Measurements from ENCODE around the gene RAB11B. TPM values are rescaled to one million over a fixed set of nuclear protein-coding genes. Genes with fewer than 3 reads are reported as not detected.
A peak's percentile ranks its signal among the peaks of the same experiment; 100 is the strongest.
"Not testable (repeated sequence)": the region's sequence is repeated elsewhere in the genome, so short reads cannot be mapped to it uniquely, and the experiment has no call there.

Gene RAB11B
- total RNA-seq, 2 donors from 2014 or later: 68.8 to 69.2 TPM

- Mint-ChIP-seq H3K36me3 (ENCODE audit: insufficient read depth in 2 of 2) (peaks cover 1 to 2% of the 10 kb centered on the region in 2 donors), H3K9me3 (no peaks in the 10 kb centered on the region), H3K4me3 (no peak overlapping the region), H3K27me3 (ENCODE audit: low read depth) (no peaks in the 10 kb centered on the region), H3K27ac (no peak overlapping the region), H3K4me1 (ENCODE audit: low read depth) (no peaks in the 10 kb centered on the region)
- ATAC-seq (replicated peaks in 1 of 2) (no peak), DNase-seq (no peak)
These were observed 14.4 kb downstream of the RAB11B start for GRCh38 chr19:8404391-8405151.

DNA sequence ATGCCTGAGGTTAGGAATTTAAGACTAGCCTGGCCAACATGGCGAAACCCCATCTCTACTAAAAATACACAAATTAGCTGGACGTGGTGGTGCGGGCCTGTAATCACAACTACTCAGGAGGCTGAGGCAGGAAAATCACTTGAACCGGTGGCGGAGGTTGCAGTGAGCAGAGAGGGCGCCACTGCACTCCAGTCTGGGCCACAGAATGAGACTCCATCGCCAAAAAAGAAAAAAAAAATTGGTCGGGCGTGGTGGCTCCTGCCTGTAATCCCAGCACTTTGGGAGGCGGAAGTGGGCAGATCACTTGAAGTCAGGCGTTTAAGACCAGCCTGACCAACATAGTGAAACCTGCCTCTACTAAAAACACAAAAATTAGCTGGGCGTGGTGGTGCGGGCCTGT, 20.6 kb downstream of the RAB11B start:
- H3K27ac Mint-ChIP-seq; H3K9me3 Mint-ChIP-seq; H3K4me3 Mint-ChIP-seq; H3K27me3 Mint-ChIP-seq (ENCODE audit: low read depth); DNase-seq; ATAC-seq (replicated peaks in 1 of 2); H3K4me1 Mint-ChIP-seq (ENCODE audit: low read depth); H3K36me3 Mint-ChIP-seq (ENCODE audit: insufficient read depth in 2 of 2): not testable (repeated sequence)

GRCh38 chr19:8412783-8413628, 22.8 kb downstream of the RAB11B start, which contains the start of gene MARCHF2:
TSS of gene MARCHF2 (plus strand) at chr19:8413305. CDS start at chr19:8421841, 8,536 bp downstream.
- peak; percentile 97 for DNase-seq
- Mint-ChIP-seq H3K9me3 (no peaks in the 10 kb centered on the region), H3K36me3 (ENCODE audit: insufficient read depth in 2 of 2) (no peaks in the 10 kb centered on the region), H3K27ac (no peak within 1 kb of the TSS), H3K4me3 (peak within 1 kb of the TSS; percentile 62 to 76), H3K27me3 (ENCODE audit: low read depth) (no peaks in the 10 kb centered on the region), H3K4me1 (ENCODE audit: low read depth) (peaks cover 7% of the 10 kb centered on the region)
- ATAC-seq (replicated peaks in 1 of 2): peak; percentile 100

- ATAC-seq (replicated peaks in 1 of 2) (no peak), DNase-seq (no peak)
- Mint-ChIP-seq H3K4me3 (peak overlapping the region; percentile 60 to 76), H3K4me1 (ENCODE audit: low read depth) (peaks cover 7% of the 10 kb centered on the region), H3K9me3 (no peaks in the 10 kb centered on the region), H3K36me3 (ENCODE audit: insufficient read depth in 2 of 2) (no peaks in the 10 kb centered on the region), H3K27ac (no peak overlapping the region), H3K27me3 (ENCODE audit: low read depth) (no peaks in the 10 kb centered on the region)
These were observed 23.5 kb downstream of the RAB11B start for GRCh38 chr19:8413629-8413995.

GRCh38 chr19:8416796-8417195, 26.6 kb downstream of the RAB11B start:
- Mint-ChIP-seq H3K27ac (no peak overlapping the region), H3K9me3 (no peaks in the 10 kb centered on the region), H3K4me3 (no peak overlapping the region), H3K27me3 (ENCODE audit: low read depth) (no peaks in the 10 kb centered on the region), H3K4me1 (ENCODE audit: low read depth) (peaks cover 7% of the 10 kb centered on the region), H3K36me3 (ENCODE audit: insufficient read depth in 2 of 2) (no peaks in the 10 kb centered on the region)
- DNase-seq: no peak
- ATAC-seq (replicated peaks in 1 of 2): no peak

DNA sequence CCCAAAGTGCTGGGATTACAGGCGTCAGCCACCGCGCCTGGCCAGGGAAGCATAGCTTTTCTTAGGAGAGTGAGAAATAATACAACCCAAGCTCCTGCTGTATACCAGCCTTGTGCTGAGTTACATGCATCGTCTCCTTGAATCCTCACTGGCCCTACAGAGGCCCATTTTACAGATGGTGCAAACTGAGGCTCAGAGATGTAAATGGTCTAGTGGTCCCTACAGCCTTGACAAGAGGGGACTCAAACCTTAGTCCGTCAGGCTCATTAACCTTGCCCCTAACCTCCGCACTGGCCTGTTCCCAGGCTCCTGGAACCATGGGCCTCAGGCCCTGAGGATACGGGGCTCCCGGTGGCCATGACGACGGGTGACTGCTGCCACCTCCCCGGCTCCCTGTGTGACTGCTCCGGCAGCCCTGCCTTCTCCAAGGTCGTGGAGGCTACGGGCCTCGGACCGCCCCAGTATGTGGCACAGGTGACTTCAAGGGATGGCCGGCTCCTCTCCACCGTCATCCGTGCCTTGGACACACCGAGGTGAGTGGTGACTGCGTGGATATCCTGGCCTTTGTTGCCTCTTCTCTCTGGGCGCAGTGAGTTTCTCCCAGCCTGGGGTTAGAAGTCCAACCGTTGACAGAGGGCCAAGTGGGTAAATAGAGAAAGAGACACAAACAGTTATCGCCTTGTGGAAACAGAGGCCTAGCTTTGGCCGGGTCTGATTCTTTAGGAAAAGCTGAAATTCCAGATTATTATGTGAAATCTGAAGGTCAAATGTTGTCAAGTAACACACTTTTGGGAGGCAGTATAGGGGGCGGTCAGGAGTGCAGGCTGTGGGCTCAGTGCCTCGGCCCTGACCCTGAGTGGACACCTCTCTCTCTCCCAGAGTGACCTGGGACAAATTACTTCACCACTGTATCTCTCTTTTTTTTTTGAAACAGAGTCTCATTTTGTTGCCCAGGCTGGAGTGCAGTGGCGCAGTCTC, 31.6 kb downstream of the RAB11B start:
- Mint-ChIP-seq H3K4me1 (ENCODE audit: low read depth) (no peaks in the 10 kb centered on the region), H3K9me3 (no peaks in the 10 kb centered on the region), H3K27me3 (ENCODE audit: low read depth) (no peaks in the 10 kb centered on the region), H3K4me3 (no peak overlapping the region), H3K36me3 (ENCODE audit: insufficient read depth in 2 of 2) (no peaks in the 10 kb centered on the region), H3K27ac (no peak overlapping the region)
- DNase-seq: no peak
- no peak for ATAC-seq (replicated peaks in 1 of 2)

- no peak for DNase-seq
- H3K27ac Mint-ChIP-seq: no peak overlapping the region
- no peak overlapping the region for H3K4me3 Mint-ChIP-seq
- ATAC-seq (replicated peaks in 1 of 2): no peak
- no peaks in the 10 kb centered on the region for H3K4me1 Mint-ChIP-seq (ENCODE audit: low read depth)
- H3K36me3 Mint-ChIP-seq (ENCODE audit: insufficient read depth in 2 of 2): no peaks in the 10 kb centered on the region
- H3K9me3 Mint-ChIP-seq: no peaks in the 10 kb centered on the region
- H3K27me3 Mint-ChIP-seq (ENCODE audit: low read depth): no peaks in the 10 kb centered on the region
These were observed 33.7 kb downstream of the RAB11B start for GRCh38 chr19:8423817-8424223.

DNA sequence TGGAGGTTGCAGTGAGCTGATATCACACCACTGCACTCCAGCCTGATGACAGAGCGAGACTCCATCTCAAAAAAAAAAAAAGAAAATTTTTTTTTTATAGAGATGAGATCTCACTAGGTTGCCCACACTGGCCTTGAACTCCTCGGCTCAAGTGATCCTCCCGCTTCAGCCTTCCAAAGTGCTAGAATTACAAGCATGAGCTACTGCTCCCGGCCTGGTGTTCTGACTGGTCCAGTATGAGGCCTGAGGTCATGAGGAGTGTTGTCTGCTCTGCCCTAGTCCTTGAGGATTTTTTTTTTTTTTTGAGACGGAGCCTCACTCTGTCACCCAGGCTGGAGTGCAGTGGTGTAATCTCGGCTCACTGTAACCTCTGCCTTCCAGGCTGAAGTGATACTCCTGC, 35.2 kb downstream of the RAB11B start:
- H3K4me3 Mint-ChIP-seq; H3K9me3 Mint-ChIP-seq; H3K27me3 Mint-ChIP-seq (ENCODE audit: low read depth); H3K4me1 Mint-ChIP-seq (ENCODE audit: low read depth); DNase-seq; H3K36me3 Mint-ChIP-seq (ENCODE audit: insufficient read depth in 2 of 2); ATAC-seq (replicated peaks in 1 of 2); H3K27ac Mint-ChIP-seq: not testable (repeated sequence)

DNA sequence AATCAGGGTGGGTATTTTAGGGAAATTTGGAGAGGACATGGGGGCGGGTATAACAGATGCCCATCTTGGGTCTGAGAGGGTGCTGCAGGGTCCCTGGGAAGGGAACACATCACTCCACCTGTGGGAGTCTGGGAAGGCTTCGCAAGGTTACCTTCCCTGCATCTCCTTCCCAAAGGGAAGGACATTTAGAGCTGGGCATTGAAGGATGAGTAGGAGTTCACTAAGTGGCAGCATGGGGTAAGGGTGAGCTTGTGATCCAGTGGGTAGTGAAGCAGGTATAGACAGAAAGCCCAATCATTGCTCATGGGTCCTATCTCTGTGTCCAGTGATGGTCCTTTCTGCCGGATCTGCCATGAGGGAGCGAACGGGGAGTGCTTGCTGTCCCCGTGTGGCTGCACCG, 36.1 kb downstream of the RAB11B start:
- no peak overlapping the region for H3K4me3 Mint-ChIP-seq
- no peak overlapping the region for H3K27ac Mint-ChIP-seq
- no peak for DNase-seq
- no peaks in the 10 kb centered on the region for H3K27me3 Mint-ChIP-seq (ENCODE audit: low read depth)
- no peaks in the 10 kb centered on the region for H3K36me3 Mint-ChIP-seq (ENCODE audit: insufficient read depth in 2 of 2)
- no peaks in the 10 kb centered on the region for H3K4me1 Mint-ChIP-seq (ENCODE audit: low read depth)
- ATAC-seq (replicated peaks in 1 of 2): no peak
- no peaks in the 10 kb centered on the region for H3K9me3 Mint-ChIP-seq

DNA sequence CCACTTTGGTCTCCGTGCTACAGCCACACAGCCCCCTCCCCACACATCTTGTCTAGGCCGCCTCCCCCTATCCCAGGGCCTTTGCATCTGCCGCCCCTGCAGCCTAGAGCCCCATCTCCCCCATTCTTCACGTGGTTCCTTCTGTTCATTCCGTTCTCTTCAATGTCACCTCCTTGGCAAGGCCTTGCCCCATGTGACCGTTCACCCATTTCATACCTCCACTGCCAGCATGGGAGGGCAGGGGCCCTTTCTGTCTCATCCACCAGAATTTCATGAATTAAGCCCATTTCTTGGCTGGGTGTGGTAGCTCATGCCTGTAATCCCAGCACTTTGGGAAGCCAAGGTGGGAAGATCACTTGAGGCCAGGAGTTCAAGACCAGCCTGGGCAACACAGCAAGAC, 38.9 kb downstream of the RAB11B start:
- Mint-ChIP-seq H3K4me1 (ENCODE audit: low read depth) (no peaks in the 10 kb centered on the region), H3K9me3 (no peaks in the 10 kb centered on the region), H3K36me3 (ENCODE audit: insufficient read depth in 2 of 2) (no peaks in the 10 kb centered on the region), H3K27ac (no peak overlapping the region), H3K27me3 (ENCODE audit: low read depth) (no peaks in the 10 kb centered on the region), H3K4me3 (no peak overlapping the region)
- no peak for DNase-seq
- no peak for ATAC-seq (replicated peaks in 1 of 2)

- Mint-ChIP-seq H3K4me3 (no peak overlapping the region), H3K9me3 (no peaks in the 10 kb centered on the region), H3K27ac (no peak overlapping the region), H3K27me3 (ENCODE audit: low read depth) (no peaks in the 10 kb centered on the region), H3K36me3 (ENCODE audit: insufficient read depth in 2 of 2) (no peaks in the 10 kb centered on the region), H3K4me1 (ENCODE audit: low read depth) (no peaks in the 10 kb centered on the region)
- DNase-seq (no peak), ATAC-seq (replicated peaks in 1 of 2) (no peak)
These were observed 39.7 kb downstream of the RAB11B start for GRCh38 chr19:8429826-8430225.

- DNase-seq: no peak
- Mint-ChIP-seq H3K27me3 (ENCODE audit: low read depth) (no peaks in the 10 kb centered on the region), H3K9me3 (no peaks in the 10 kb centered on the region), H3K4me1 (ENCODE audit: low read depth) (peaks cover under 1% of the 10 kb centered on the region), H3K27ac (no peak overlapping the region), H3K36me3 (ENCODE audit: insufficient read depth in 2 of 2) (no peaks in the 10 kb centered on the region), H3K4me3 (no peak overlapping the region)
- ATAC-seq (replicated peaks in 1 of 2): no peak
These were observed 40.5 kb downstream of the RAB11B start for GRCh38 chr19:8430650-8431049.

GRCh38 chr19:8438236-8438635, 48.1 kb downstream of the RAB11B start:
- Mint-ChIP-seq H3K9me3 (no peaks in the 10 kb centered on the region), H3K27ac (no peak overlapping the region), H3K36me3 (ENCODE audit: insufficient read depth in 2 of 2) (no peaks in the 10 kb centered on the region), H3K27me3 (ENCODE audit: low read depth) (no peaks in the 10 kb centered on the region), H3K4me3 (no peak overlapping the region), H3K4me1 (ENCODE audit: low read depth) (peaks cover 6% of the 10 kb centered on the region)
- ATAC-seq (replicated peaks in 1 of 2) (no peak), DNase-seq (no peak)
